ENCODE results near the gene TSC2. TPM values are rescaled to one million over a fixed set of nuclear protein-coding genes. Genes with fewer than 3 reads are reported as not detected.
A peak's percentile ranks its signal among the peaks of the same experiment; 100 is the strongest.

Gene TSC2
- total and polyA plus RNA-seq, 2 donors: 22.7 to 61.8 TPM

DNA sequence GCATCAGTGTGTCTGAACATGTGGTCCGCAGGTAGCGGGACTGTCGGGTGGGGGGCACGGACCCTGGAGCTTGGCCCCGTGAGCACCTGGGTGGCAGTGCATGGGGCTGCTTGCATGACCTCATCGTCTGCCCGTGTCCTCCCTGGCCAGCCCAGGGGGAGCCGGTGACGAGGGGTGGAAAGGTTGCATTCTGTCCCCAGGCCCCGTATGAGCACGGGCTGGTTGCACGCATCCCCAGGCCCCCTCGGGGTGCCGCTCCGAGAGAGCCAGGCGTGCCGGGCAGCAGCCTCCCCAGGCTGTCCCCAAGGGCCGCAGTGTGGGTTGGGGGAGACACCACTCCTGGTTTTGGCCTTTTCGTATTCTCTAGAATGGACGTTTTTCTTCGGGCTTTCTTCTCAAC lies 29.9 kb downstream of the TSC2 start:
- 98% methylated on average over 21 of the region's 21 CpGs for WGBS
- H3K27me3 ChIP-seq (ENCODE audit: control insufficient read depth in 2 of 2, insufficient read depth in 1 of 2, low read length in 1 of 2): no peaks in the 10 kb centered on the region
- no peak for DNase-seq (ENCODE audit: low read depth in 6 of 9, low spot score in 9 of 9)

DNA sequence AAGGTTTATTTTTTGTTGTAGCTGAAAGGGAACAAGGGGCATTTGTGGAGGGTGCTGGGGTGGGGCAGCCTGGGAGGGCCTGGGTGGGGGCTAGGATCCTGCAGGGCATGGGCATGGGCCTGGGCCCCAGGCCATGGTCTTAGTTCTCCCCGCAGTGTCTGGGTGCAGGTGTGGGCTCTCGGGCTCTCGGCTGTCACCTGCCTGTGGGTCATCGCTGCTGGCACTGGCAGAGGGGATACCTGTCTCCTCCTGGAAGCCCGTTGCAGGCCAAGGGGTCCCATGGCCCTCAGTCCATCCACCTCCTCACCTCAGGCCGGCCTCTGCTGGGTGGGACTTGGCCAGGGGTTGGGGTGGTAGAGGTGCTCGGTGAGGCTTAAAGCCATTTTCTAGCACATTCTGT lies 30.3 kb downstream of the TSC2 start:
- Histone ChIP-seq H3K9me3 (ENCODE audit: control insufficient read depth in 2 of 2, insufficient read depth in 1 of 2, low read length in 1 of 2) (no peaks in the 10 kb centered on the region), H3K4me3 (ENCODE audit: low read length in 2 of 2) (no peak overlapping the region), H3K36me3 (ENCODE audit: control insufficient read depth in 2 of 2, insufficient read depth in 2 of 2, low read length in 1 of 2) (peaks cover 67 to 88% of the 10 kb centered on the region in 2 donors), H3K27ac (ENCODE audit: low read depth in 1 of 2, low read length in 1 of 2) (no peak overlapping the region), H3K27me3 (ENCODE audit: control insufficient read depth in 2 of 2, insufficient read depth in 1 of 2, low read length in 1 of 2) (no peaks in the 10 kb centered on the region), H3K4me1 (ENCODE audit: control insufficient read depth in 2 of 2, insufficient read depth in 2 of 2, low read length in 2 of 2) (peaks cover 0 to 24% of the 10 kb centered on the region in 2 donors)
- 97% methylated on average over 7 of the region's 7 CpGs for WGBS
- no peak for DNase-seq (ENCODE audit: low read depth in 6 of 9, low spot score in 9 of 9)

More for the DNA sequence above, 29.9 kb downstream of the TSC2 start:
- H3K4me1 ChIP-seq (ENCODE audit: control insufficient read depth in 2 of 2, insufficient read depth in 2 of 2, low read length in 2 of 2): peaks cover 0 to 20% of the 10 kb centered on the region in 2 donors
- no peak overlapping the region for H3K27ac ChIP-seq (ENCODE audit: low read depth in 1 of 2, low read length in 1 of 2)
- H3K4me3 ChIP-seq (ENCODE audit: low read length in 2 of 2): no peak overlapping the region
- H3K9me3 ChIP-seq (ENCODE audit: control insufficient read depth in 2 of 2, insufficient read depth in 1 of 2, low read length in 1 of 2): no peaks in the 10 kb centered on the region
- H3K36me3 ChIP-seq (ENCODE audit: control insufficient read depth in 2 of 2, insufficient read depth in 2 of 2, low read length in 1 of 2): peaks cover 65 to 89% of the 10 kb centered on the region in 2 donors

DNA sequence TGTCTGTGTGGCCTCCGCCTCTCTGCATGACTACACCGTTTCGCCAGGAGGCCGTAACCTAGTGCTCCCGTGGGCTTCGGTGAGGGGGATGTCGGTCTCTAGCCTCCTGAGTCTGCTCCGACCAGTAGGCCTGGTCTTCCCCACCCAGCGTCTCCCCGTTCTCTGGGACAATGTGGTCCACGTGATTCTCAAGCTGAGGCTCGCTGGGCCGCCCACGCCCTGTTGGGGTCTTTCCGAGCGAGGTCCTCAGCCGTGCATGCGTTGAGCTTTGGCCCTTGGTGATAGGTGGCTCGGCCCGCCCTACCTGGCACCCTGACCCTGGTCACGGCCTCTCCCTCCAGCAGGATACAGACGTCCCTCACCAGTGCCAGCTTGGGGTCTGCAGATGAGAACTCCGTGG lies 30.9 kb downstream of the TSC2 start:
- Histone ChIP-seq H3K4me1 (ENCODE audit: control insufficient read depth in 2 of 2, insufficient read depth in 2 of 2, low read length in 2 of 2) (peaks cover 0 to 30% of the 10 kb centered on the region in 2 donors), H3K4me3 (ENCODE audit: low read length in 2 of 2) (no peak overlapping the region), H3K36me3 (ENCODE audit: control insufficient read depth in 2 of 2, insufficient read depth in 2 of 2, low read length in 1 of 2) (peaks cover 61 to 87% of the 10 kb centered on the region in 2 donors), H3K9me3 (ENCODE audit: control insufficient read depth in 2 of 2, insufficient read depth in 1 of 2, low read length in 1 of 2) (no peaks in the 10 kb centered on the region), H3K27ac (ENCODE audit: low read depth in 1 of 2, low read length in 1 of 2) (no peak overlapping the region), H3K27me3 (ENCODE audit: control insufficient read depth in 2 of 2, insufficient read depth in 1 of 2, low read length in 1 of 2) (no peaks in the 10 kb centered on the region)
- WGBS: 98% methylated on average over 23 of the region's 23 CpGs
- no peak for DNase-seq (ENCODE audit: low read depth in 6 of 9, low spot score in 9 of 9)

DNA sequence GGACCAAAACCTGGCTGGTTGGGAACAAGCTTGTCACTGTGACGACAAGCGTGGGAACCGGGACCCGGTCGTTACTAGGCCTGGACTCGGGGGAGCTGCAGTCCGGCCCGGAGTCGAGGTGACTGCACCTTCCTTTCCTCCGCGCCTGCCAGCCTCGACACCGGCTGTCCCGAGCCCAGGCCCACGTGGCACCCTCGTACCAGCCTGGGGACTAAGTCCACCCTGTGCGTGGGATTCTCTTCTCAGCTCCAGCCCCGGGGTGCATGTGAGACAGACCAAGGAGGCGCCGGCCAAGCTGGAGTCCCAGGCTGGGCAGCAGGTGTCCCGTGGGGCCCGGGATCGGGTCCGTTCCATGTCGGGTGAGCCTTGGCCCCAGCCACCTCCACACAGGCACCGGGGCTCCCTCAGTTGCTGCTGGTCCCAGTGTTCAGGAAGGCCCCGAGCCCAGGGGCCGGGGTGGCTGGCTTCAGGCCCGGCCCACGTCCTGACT lies 31.6 kb downstream of the TSC2 start:
- Histone ChIP-seq H3K27ac (ENCODE audit: low read depth in 1 of 2, low read length in 1 of 2) (no peak overlapping the region), H3K4me1 (ENCODE audit: control insufficient read depth in 2 of 2, insufficient read depth in 2 of 2, low read length in 2 of 2) (peaks cover 0 to 36% of the 10 kb centered on the region in 2 donors), H3K9me3 (ENCODE audit: control insufficient read depth in 2 of 2, insufficient read depth in 1 of 2, low read length in 1 of 2) (no peaks in the 10 kb centered on the region), H3K27me3 (ENCODE audit: control insufficient read depth in 2 of 2, insufficient read depth in 1 of 2, low read length in 1 of 2) (no peaks in the 10 kb centered on the region), H3K36me3 (ENCODE audit: control insufficient read depth in 2 of 2, insufficient read depth in 2 of 2, low read length in 1 of 2) (peaks cover 61 to 87% of the 10 kb centered on the region in 2 donors), H3K4me3 (ENCODE audit: low read length in 2 of 2) (no peak overlapping the region)
- WGBS: 95% methylated on average over 30 of the region's 30 CpGs
- no peak for DNase-seq (ENCODE audit: low read depth in 6 of 9, low spot score in 9 of 9)

DNA sequence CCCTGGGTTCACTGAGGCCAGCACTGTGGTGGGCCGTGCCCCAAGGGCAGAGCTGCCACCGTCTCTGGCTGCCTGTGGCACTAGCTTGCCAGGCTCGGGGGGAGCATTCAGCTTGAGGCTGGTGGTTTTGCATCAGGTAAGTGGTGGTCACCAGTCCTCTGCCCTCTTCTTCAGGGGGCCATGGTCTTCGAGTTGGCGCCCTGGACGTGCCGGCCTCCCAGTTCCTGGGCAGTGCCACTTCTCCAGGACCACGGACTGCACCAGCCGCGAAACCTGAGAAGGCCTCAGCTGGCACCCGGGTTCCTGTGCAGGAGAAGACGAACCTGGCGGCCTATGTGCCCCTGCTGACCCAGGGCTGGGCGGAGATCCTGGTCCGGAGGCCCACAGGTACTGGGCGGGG lies 32.2 kb downstream of the TSC2 start:
- no peaks in the 10 kb centered on the region for H3K9me3 ChIP-seq (ENCODE audit: control insufficient read depth in 2 of 2, insufficient read depth in 1 of 2, low read length in 1 of 2)
- peaks cover 62 to 89% of the 10 kb centered on the region in 2 donors for H3K36me3 ChIP-seq (ENCODE audit: control insufficient read depth in 2 of 2, insufficient read depth in 2 of 2, low read length in 1 of 2)
- H3K27me3 ChIP-seq (ENCODE audit: control insufficient read depth in 2 of 2, insufficient read depth in 1 of 2, low read length in 1 of 2): no peaks in the 10 kb centered on the region
- WGBS: 98% methylated on average over 16 of the region's 16 CpGs
- DNase-seq (ENCODE audit: low read depth in 6 of 9, low spot score in 9 of 9): no peak
- no peak overlapping the region for H3K27ac ChIP-seq (ENCODE audit: low read depth in 1 of 2, low read length in 1 of 2)
- H3K4me1 ChIP-seq (ENCODE audit: control insufficient read depth in 2 of 2, insufficient read depth in 2 of 2, low read length in 2 of 2): peaks cover 0 to 39% of the 10 kb centered on the region in 2 donors
- no peak overlapping the region for H3K4me3 ChIP-seq (ENCODE audit: low read length in 2 of 2)

DNA sequence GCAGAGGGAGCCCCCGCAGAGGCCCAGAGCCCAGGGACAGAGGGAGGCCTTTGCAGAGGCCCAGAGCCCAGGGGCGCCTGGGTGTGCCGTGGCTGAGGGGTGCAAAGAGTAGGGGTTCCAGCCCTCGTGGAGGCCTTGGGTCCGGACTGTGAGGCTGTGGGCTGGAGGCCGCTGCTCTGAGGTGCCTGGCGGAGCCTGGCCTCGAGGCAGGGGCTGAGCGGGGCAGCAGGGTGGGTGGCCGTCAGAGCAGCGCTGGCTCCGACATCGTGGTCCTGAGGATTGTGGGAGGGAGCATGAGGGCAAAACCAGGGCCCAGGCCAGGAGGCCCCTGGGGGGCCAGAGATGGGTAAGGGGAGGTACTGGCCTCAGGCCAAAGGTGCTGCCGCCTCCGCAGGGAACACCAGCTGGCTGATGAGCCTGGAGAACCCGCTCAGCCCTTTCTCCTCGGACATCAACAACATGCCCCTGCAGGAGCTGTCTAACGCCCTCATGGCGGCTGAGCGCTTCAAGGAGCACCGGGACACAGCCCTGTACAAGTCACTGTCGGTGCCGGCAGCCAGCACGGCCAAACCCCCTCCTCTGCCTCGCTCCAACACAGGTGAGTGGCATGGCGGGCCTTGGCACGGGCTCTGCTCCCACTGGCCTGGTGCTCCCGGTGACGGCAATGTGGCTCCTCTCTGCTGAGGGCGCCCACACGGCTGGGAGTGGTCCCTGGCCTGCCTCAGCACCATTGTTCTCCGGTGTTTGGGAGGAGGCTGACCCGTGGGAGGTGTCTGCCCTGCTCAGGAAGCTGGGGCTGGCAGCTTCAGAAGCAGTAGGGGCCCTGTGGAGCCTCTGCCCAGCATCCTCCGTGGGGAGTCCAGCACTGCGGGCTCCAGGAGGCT lies 33.7 kb downstream of the TSC2 start:
- WGBS: 94% methylated on average over 35 of the region's 35 CpGs
- peak overlapping the region in 1 of 2 donors; percentile 17 for H3K27ac ChIP-seq (ENCODE audit: low read depth in 1 of 2, low read length in 1 of 2)
- H3K9me3 ChIP-seq (ENCODE audit: control insufficient read depth in 2 of 2, insufficient read depth in 1 of 2, low read length in 1 of 2): no peaks in the 10 kb centered on the region
- no peak for DNase-seq (ENCODE audit: low read depth in 6 of 9, low spot score in 9 of 9)
- peaks cover 60 to 91% of the 10 kb centered on the region in 2 donors for H3K36me3 ChIP-seq (ENCODE audit: control insufficient read depth in 2 of 2, insufficient read depth in 2 of 2, low read length in 1 of 2)
- H3K27me3 ChIP-seq (ENCODE audit: control insufficient read depth in 2 of 2, insufficient read depth in 1 of 2, low read length in 1 of 2): no peaks in the 10 kb centered on the region
- H3K4me1 ChIP-seq (ENCODE audit: control insufficient read depth in 2 of 2, insufficient read depth in 2 of 2, low read length in 2 of 2): peaks cover 0 to 39% of the 10 kb centered on the region in 2 donors
- H3K4me3 ChIP-seq (ENCODE audit: low read length in 2 of 2): no peak overlapping the region

DNA sequence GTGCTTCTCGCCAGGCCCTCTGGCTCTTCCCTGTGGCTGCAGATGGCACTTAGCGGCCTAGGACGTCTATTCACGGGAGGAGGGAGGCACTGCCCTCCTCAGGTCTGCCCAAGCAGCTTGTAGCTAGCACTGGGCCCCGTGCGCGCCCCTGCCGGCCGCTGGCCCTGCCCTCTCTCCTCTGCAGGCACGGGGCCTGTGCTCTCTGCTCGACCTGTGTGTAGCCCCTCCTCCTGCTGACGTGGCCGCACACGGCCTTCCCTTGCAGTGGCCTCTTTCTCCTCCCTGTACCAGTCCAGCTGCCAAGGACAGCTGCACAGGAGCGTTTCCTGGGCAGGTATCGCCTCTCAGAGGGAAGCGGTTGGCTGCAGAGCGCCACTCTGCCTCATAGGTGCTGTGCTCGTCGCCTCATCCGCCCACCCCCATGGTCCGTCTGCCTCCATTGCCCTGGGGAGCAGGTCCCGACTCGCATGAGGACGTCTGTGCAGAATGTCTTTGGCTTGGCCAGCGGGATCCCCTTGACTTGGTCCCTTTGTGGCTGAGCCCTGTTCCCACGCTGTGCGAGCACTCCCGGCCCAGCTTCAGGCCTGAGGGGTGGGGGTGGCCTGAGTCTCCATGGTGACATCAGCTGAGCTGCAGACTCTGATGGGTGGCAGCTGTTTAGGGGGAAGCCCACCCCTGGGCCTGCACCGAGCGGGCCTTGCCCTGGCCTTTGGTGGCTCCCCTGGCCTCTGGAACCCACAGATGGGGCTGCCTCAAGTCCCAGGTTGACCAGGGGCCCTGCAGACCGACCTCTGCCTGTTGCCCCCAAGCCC lies 34.6 kb downstream of the TSC2 start:
- no peaks in the 10 kb centered on the region for H3K9me3 ChIP-seq (ENCODE audit: control insufficient read depth in 2 of 2, insufficient read depth in 1 of 2, low read length in 1 of 2)
- peaks cover 0 to 39% of the 10 kb centered on the region in 2 donors for H3K4me1 ChIP-seq (ENCODE audit: control insufficient read depth in 2 of 2, insufficient read depth in 2 of 2, low read length in 2 of 2)
- H3K36me3 ChIP-seq (ENCODE audit: control insufficient read depth in 2 of 2, insufficient read depth in 2 of 2, low read length in 1 of 2): peaks cover 62 to 92% of the 10 kb centered on the region in 2 donors
- no peak for DNase-seq (ENCODE audit: low read depth in 6 of 9, low spot score in 9 of 9)
- H3K27ac ChIP-seq (ENCODE audit: low read depth in 1 of 2, low read length in 1 of 2): peak overlapping the region; percentile 38 to 48
- WGBS: 95% methylated on average over 32 of the region's 32 CpGs
- no peaks in the 10 kb centered on the region for H3K27me3 ChIP-seq (ENCODE audit: control insufficient read depth in 2 of 2, insufficient read depth in 1 of 2, low read length in 1 of 2)
- H3K4me3 ChIP-seq (ENCODE audit: low read length in 2 of 2): no peak overlapping the region

DNA sequence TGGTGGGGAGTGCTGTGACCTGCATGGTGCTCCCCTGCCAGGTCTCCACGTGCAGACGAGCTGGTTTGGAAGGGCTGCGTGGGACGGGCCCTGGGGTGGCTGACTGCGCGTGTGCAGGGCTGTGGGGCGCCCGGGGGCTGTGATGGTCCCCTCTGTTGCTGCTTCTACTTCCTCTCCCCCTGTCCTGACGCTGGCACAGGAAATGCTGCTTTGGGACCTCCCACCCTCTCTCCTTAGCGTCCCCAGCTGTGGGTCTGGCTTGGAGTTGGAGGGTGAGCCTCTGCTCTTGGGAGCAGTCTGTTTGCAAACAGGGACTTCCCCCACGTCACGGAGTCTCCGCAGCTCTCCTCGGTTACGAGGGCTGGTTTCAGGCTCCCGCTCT lies 35.2 kb downstream of the TSC2 start:
- peak; percentile 9 to 78 (median 35) for DNase-seq (ENCODE audit: low read depth in 6 of 9, low spot score in 9 of 9)
- no peaks in the 10 kb centered on the region for H3K9me3 ChIP-seq (ENCODE audit: control insufficient read depth in 2 of 2, insufficient read depth in 1 of 2, low read length in 1 of 2)
- no peak overlapping the region for H3K4me3 ChIP-seq (ENCODE audit: low read length in 2 of 2)
- WGBS: 73% methylated on average over 16 of the region's 16 CpGs
- peaks cover 0 to 39% of the 10 kb centered on the region in 2 donors for H3K4me1 ChIP-seq (ENCODE audit: control insufficient read depth in 2 of 2, insufficient read depth in 2 of 2, low read length in 2 of 2)
- peak overlapping the region in 1 of 2 donors; percentile 48 for H3K27ac ChIP-seq (ENCODE audit: low read depth in 1 of 2, low read length in 1 of 2)
- peaks cover 63 to 92% of the 10 kb centered on the region in 2 donors for H3K36me3 ChIP-seq (ENCODE audit: control insufficient read depth in 2 of 2, insufficient read depth in 2 of 2, low read length in 1 of 2)
- H3K27me3 ChIP-seq (ENCODE audit: control insufficient read depth in 2 of 2, insufficient read depth in 1 of 2, low read length in 1 of 2): no peaks in the 10 kb centered on the region

DNA sequence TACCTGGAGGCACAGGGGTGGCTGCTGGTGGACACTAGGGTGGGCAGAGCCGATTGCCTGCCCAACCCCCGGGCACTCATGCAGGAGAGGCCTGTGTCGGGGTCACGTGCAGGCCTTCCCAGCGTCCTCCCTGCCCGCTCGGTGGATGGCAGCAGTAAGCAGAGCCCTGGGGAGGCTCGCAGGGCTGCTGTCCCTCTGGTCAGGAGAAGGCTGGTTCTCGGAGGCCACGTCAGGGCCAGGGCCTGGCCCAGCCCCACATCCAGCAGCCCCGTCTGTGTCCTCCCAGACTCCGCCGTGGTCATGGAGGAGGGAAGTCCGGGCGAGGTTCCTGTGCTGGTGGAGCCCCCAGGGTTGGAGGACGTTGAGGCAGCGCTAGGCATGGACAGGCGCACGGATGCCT lies 35.6 kb downstream of the TSC2 start:
- DNase-seq (ENCODE audit: low read depth in 6 of 9, low spot score in 9 of 9): no peak
- Histone ChIP-seq H3K4me1 (ENCODE audit: control insufficient read depth in 2 of 2, insufficient read depth in 2 of 2, low read length in 2 of 2) (peaks cover 0 to 39% of the 10 kb centered on the region in 2 donors), H3K27ac (ENCODE audit: low read depth in 1 of 2, low read length in 1 of 2) (peak overlapping the region in 1 of 2 donors; percentile 48), H3K4me3 (ENCODE audit: low read length in 2 of 2) (no peak overlapping the region), H3K9me3 (ENCODE audit: control insufficient read depth in 2 of 2, insufficient read depth in 1 of 2, low read length in 1 of 2) (no peaks in the 10 kb centered on the region), H3K36me3 (ENCODE audit: control insufficient read depth in 2 of 2, insufficient read depth in 2 of 2, low read length in 1 of 2) (peaks cover 67 to 95% of the 10 kb centered on the region in 2 donors), H3K27me3 (ENCODE audit: control insufficient read depth in 2 of 2, insufficient read depth in 1 of 2, low read length in 1 of 2) (no peaks in the 10 kb centered on the region)
- WGBS: 94% methylated on average over 19 of the region's 19 CpGs

All from thymus (tissue), 11 donors.